Sigmoid colon (tissue), 7 donors: ENCODE results near the gene ARHGAP44. TPM values are rescaled to one million over a fixed set of nuclear protein-coding genes. Genes with fewer than 3 reads are reported as not detected.

Experiments used
- DNase-seq: peaks from one replicate; pipeline ENCODE4 v3.0.0-alpha.2; 2019
- H3K27ac ChIP-seq, 4 donors: fragments of 200-600 bp; sonication (generic); one replicate each; pipeline ENCODE4 v1.5.1; 2016 to 2019; ENCODE audit warnings: mild to moderate bottlenecking in 1 of 4
- H3K27me3 ChIP-seq, 3 donors: fragments of 200-600 bp; sonication (generic); one replicate each; pipeline ENCODE4 v1.5.1; 2019; ENCODE audit warnings: mild to moderate bottlenecking in 1 of 3
- H3K36me3 ChIP-seq, 4 donors: fragments of 200-600 bp; sonication (generic); one replicate each; pipeline ENCODE4 v1.5.1; 2016 to 2019
- H3K4me1 ChIP-seq, 4 donors: fragments of 200-600 bp; sonication (generic); one replicate each; pipeline ENCODE4 v1.5.1; 2017 to 2019
- H3K4me3 ChIP-seq, 4 donors: fragments of 200-600 bp; sonication (generic); one replicate each; pipeline ENCODE4 v1.5.1; 2017 to 2019; ENCODE audit warnings: mild to moderate bottlenecking in 2 of 4, moderate library complexity in 1 of 4
- H3K9me3 ChIP-seq, 4 donors: fragments of 200-600 bp in 3 of 4; sonication (generic) in 3 of 4; one replicate each; pipeline versions ENCODE4 v1.5.1 to v1.6.1; 2013 to 2019
- CTCF ChIP-seq, 4 experiments: fragments of 450-650 bp in 3 of 4; fragments of 200-600 bp in 1 of 4; IDR thresholded peaks; one replicate each; pipeline ENCODE4 v1.5.1; 2016 to 2019; ENCODE audit warnings: antibody characterized with exemption in 4 of 4, mild to moderate bottlenecking in 3 of 4, moderate library complexity in 2 of 4
- EP300 ChIP-seq, 4 donors: sonication (generic); formaldehyde crosslinking; IDR thresholded peaks; one replicate each; pipeline ENCODE4 v1.6.1; 2017; ENCODE audit warnings: antibody characterized with exemption in 4 of 4
- POLR2A ChIP-seq, 2 donors: fragments of 450-650 bp; IDR thresholded peaks; one replicate each; pipeline ENCODE4 v1.6.1; 2016; ENCODE audit warnings: antibody characterized with exemption in 2 of 2, mild to moderate bottlenecking in 2 of 2, moderate library complexity in 2 of 2
- POLR2AphosphoS5 ChIP-seq, 4 donors: sonication (generic); formaldehyde crosslinking; IDR thresholded peaks; one replicate each; pipeline ENCODE4 v1.6.1; 2017; ENCODE audit warnings: antibody characterized with exemption in 4 of 4
- WGBS, 2 donors: extraction: QIAGEN DNeasy Blood & Tissue Kit; methylation state at CpG; one replicate each; pipeline ENCODE4 v1.1.7; 2013; 5-methylcytosine and 5-hydroxymethylcytosine counted together
- intact Hi-C: fragments of 100-400 bp; cut with DNase I; formaldehyde crosslinking; loops from one replicate; pipeline ENCODE4 v1.15.1; 2023
- polyA plus RNA-seq, 3 donors: library from polyadenylated mRNA; stranded (reverse); fragments of 200-250 nt; gene quantifications; one replicate each; pipeline ENCODE4 v1.2.3, GENCODE V29; 2013
- total RNA-seq, 4 donors: library from RNA; depleted of rRNA; stranded (reverse); fragments of >200 nt; gene quantifications; one replicate each; pipeline ENCODE4 v1.1.0, GENCODE V29; 2016
- donor health status: healthy with polysubstance abuse.
- donor health status: Bipolar disorder and iron deficiency.
- donor health status: healthy.

ARHGAP44 gene
- total and polyA plus RNA-seq, 7 donors: 2.6 to 23.8 (median 6.4) TPM

GRCh38 chr17:13003454-13003851 is 214.2 kb downstream of the ARHGAP44 start:
- Histone ChIP-seq H3K4me3 (no peak overlapping the region), H3K36me3 (peaks cover 30 to 100% (median 63%) of the 10 kb centered on the region in 4 donors), H3K27me3 (no peaks in the 10 kb centered on the region), H3K4me1 (peaks cover 0 to 8% (median 2%) of the 10 kb centered on the region in 4 donors), H3K27ac (no peak overlapping the region), H3K9me3 (no peaks in the 10 kb centered on the region)
- WGBS, 2 donors: 83 to 88% methylated on average over 9 of the region's 9 CpGs
- peak; percentile 62 for DNase-seq
- intact Hi-C loops: loop anchor here (1.0 to 10.0 kb wide), 2 partner anchors 239 to 823 kb away; no protein-coding TSS in a partner anchor
- TF ChIP-seq POLR2A (IDR thresholded peaks at IDR 0.05) (no peak), EP300 (IDR thresholded peaks at IDR 0.05) (no peak), CTCF (IDR thresholded peaks at IDR 0.05) (peak in 2 of 4 experiments; percentile 1 to 32), POLR2AphosphoS5 (IDR thresholded peaks at IDR 0.05) (no peak)

GRCh38 chr17:13003927-13004326 is 214.6 kb downstream of the ARHGAP44 start:
- intact Hi-C loops: loop anchor here (1.0 to 10.0 kb wide), 2 partner anchors 239 to 824 kb away; no protein-coding TSS in a partner anchor
- TF ChIP-seq POLR2A (IDR thresholded peaks at IDR 0.05) (no peak), POLR2AphosphoS5 (IDR thresholded peaks at IDR 0.05) (no peak), EP300 (IDR thresholded peaks at IDR 0.05) (no peak), CTCF (IDR thresholded peaks at IDR 0.05) (no peak)
- Histone ChIP-seq H3K27me3 (no peaks in the 10 kb centered on the region), H3K4me3 (no peak overlapping the region), H3K9me3 (no peaks in the 10 kb centered on the region), H3K4me1 (peaks cover 0 to 8% (median 2%) of the 10 kb centered on the region in 4 donors), H3K27ac (no peak overlapping the region), H3K36me3 (peaks cover 27 to 100% (median 63%) of the 10 kb centered on the region in 4 donors)
- 92 to 94% methylated on average over 6 of the region's 6 CpGs for WGBS, 2 donors
- peak; percentile 19 for DNase-seq

GRCh38 chr17:13004336-13004735 is 215.0 kb downstream of the ARHGAP44 start:
- Histone ChIP-seq H3K4me1 (peaks cover 0 to 8% (median 2%) of the 10 kb centered on the region in 4 donors), H3K27me3 (no peaks in the 10 kb centered on the region), H3K27ac (no peak overlapping the region), H3K36me3 (peaks cover 23 to 100% (median 59%) of the 10 kb centered on the region in 4 donors), H3K9me3 (no peaks in the 10 kb centered on the region), H3K4me3 (no peak overlapping the region)
- peak; percentile 3 for DNase-seq
- TF ChIP-seq EP300 (IDR thresholded peaks at IDR 0.05): no peak
- no peak for TF ChIP-seq CTCF (IDR thresholded peaks at IDR 0.05)
- TF ChIP-seq POLR2A (IDR thresholded peaks at IDR 0.05): no peak
- TF ChIP-seq POLR2AphosphoS5 (IDR thresholded peaks at IDR 0.05): no peak
- intact Hi-C loops: loop anchor here (10.0 kb wide), 1 partner anchor 240 kb away; no protein-coding TSS in a partner anchor
- WGBS, 2 donors: 78% methylated on average over 4 of the region's 4 CpGs

GRCh38 chr17:13005530-13005929 is 216.2 kb downstream of the ARHGAP44 start:
- no peak for TF ChIP-seq POLR2A (IDR thresholded peaks at IDR 0.05)
- no peak for TF ChIP-seq CTCF (IDR thresholded peaks at IDR 0.05)
- TF ChIP-seq EP300 (IDR thresholded peaks at IDR 0.05): no peak
- no peak for TF ChIP-seq POLR2AphosphoS5 (IDR thresholded peaks at IDR 0.05)
- Histone ChIP-seq H3K27me3 (no peaks in the 10 kb centered on the region), H3K4me3 (no peak overlapping the region), H3K36me3 (peaks cover 21 to 100% (median 55%) of the 10 kb centered on the region in 4 donors), H3K9me3 (no peaks in the 10 kb centered on the region), H3K4me1 (peaks cover 0 to 8% (median 2%) of the 10 kb centered on the region in 4 donors), H3K27ac (no peak overlapping the region)
- DNase-seq: peak; percentile 13
- 94 to 96% methylated on average over 6 of the region's 6 CpGs for WGBS, 2 donors
- intact Hi-C loops: loop anchor here (10.0 kb wide), 1 partner anchor 241 kb away; no protein-coding TSS in a partner anchor
